NCI-H1436 (cell line): Measurements from ENCODE around the gene KCNMA1.
A peak's percentile ranks its signal among the peaks of the same experiment; 100 is the strongest.
"Not testable (repeated sequence)": the region's sequence is repeated elsewhere in the genome, so short reads cannot be mapped to it uniquely, and the experiment has no call there.

Source experiments
- DNase-seq: peaks from one replicate; lab custom pipeline; 2025; lab: John Stamatoyannopoulos, UW

Gene KCNMA1

DNA sequence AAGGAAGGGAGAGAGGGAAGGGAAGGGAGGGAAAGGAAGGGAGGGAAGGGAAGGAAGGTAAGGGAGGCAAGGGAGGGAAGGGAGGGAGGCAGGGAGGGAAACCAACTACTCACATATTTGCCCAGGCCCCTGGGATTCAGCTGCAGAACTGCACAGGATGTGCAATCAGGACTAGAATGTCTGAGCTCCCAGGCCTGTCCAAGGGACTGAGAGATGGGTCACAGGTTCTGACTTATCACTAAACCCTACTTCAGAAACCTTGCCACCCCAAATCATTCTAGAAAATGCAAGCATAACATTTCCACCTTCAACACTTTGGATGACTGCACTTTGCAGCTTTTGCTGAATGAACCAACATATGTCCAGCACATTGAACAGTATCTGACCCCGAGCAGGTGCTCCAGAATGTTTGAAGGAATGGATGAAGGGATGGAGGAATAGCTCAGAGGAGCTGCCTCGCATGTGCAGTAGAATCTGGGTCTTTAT, 245.3 kb downstream of the KCNMA1 start:
- DNase-seq: no peak

DNA sequence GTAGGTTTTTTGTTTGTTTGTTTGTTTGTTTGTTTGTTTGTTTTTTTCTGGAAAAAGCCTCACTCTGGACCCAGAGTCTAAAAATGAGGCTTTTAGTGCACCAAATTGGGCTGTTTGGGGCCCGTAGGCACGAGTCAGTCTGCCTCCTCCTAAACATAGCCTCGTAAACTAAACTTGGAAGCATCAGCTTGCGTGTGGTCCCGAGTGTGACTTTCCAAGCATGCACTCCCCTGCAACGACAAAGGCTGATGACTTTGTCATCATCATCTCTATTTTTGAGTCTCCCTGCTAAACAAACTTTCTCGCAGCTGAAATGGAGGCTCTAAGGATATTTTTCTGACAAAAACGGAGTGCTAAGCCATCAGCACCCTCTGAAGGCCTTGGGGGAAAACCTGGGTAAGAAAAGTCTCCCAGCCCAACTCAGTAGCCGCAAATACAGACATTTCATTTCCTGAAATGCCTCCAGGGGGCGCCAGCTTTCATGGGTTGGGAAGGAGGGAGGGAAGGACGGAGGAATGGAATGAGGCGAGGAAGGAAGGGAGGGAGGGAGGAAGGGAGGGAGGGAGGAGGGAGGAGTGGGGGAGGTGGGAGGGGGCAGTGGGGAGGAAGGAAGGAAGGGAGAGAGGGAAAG, 245.9 kb downstream of the KCNMA1 start:
- DNase-seq: peak; percentile 68

DNA sequence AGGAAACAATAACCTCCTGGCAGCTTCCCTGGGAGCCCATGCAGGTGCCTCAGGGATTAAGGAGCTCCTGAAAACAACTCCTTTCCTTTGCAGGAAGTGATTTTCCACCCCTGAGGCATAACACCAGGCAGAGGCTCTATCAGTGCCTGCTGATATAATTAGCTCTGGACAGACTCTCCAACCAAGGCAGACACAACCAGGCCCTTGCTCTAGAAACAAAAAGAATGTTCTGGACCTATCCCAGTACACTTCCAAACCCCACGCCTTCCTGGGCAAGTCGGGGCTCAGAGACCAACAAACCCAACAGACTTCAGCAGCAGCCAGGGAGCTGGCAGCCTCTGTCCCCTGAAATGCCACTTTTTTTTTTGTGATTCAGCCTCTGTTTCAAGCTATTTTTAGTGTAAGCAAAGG, 247.1 kb downstream of the KCNMA1 start:
- DNase-seq: no peak

DNA sequence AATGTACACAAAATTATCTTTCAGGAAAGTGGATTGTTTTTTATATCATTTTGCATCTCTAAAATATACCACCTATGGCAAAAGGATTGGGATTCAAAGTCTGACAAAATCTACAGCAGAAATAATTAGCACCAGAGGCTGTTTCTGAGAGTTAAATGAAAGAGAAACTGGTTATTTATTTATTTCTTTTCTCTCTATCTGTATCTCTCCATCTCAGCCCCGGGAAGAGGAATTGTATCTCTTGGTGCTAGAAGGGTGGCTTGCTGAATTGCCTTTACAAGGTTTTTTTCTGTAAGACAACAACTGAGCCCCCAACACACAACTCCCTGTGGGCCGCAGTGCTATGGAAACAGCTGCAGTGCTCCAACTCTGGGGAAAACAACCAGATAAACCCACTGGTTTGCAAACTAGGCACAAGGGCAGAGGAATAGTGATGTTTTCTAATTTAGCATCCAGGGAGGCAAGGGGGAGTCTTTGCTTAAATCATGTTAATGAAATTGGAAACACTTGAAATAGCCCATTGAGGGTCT, 249.0 kb downstream of the KCNMA1 start:
- no peak for DNase-seq

DNA sequence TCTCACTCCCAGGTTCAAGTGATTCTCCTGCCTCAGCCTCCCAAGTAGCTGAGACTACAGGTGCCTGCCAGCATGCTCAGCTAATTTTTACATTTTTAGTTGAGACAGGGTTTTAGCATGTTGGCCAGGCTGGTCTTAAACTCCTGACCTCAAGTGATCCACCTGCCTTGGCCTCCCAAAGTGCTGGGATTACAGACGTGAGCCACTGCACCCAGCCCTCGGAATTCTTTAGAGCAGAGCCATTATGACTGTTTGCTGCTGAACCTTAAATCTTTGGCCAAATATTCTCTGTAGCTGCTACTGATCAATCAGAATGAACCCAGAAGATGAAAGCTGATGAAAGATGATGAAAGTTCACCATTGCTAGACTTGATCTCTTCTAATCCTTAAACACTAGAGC, 249.9 kb downstream of the KCNMA1 start:
- DNase-seq: not testable (repeated sequence)

DNA sequence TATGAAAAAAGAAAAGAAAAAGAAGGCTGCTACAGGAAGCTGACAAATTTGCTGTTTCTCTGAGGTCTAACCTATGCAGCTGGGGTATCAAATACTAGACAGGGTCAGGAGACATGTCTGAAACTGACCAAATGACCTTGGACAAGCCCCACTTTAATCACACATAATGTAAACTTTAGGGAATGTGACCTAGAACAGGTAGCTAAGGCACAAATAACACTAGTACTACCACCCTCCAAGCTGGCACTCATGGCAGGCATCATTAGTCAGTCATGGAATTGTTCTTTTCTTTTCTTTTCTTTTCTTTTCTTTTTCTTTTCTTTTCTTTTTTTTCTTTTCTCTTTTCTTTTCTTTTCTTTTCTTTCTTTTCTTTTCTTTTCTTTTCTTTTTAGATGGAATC, 250.4 kb downstream of the KCNMA1 start:
- no peak for DNase-seq

DNA sequence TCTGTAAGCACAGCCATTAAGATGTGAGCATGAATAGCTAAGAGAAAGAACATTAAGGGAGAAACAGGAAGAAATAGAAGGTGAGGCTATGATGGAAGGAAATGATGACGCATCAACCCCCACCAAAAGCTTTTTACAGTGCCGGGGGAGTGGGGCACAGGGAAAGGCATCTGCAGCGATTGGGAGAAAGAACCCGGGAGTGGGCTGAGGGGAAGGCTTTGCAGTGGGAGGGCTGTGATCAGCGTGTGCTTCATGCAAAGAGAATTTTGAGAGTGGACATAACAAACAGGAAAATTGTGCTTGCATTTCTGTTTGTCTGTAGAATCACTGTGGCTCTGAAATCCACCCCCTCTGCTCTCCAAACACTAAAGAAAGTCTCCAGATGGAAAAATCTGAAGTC, 250.8 kb downstream of the KCNMA1 start:
- no peak for DNase-seq

DNA sequence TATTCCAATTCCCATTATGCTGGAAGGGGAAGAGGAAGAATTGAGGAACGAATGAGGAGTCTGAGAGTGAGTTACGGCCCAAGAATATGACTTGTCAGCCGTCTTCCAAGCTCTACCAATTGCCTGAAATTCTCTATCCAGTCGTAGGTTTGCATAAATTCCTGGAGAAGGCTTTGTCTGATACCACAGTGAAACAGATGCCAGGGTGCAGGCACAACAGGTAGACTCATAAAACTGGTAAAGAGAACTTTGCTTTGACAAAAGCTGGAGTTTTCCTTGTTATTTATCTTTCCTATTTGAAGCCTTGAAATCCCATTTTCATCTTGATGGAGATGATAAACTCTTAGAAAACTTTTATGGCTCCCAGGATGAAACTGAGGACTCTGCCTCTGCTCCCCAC, 251.2 kb downstream of the KCNMA1 start:
- no peak for DNase-seq

DNA sequence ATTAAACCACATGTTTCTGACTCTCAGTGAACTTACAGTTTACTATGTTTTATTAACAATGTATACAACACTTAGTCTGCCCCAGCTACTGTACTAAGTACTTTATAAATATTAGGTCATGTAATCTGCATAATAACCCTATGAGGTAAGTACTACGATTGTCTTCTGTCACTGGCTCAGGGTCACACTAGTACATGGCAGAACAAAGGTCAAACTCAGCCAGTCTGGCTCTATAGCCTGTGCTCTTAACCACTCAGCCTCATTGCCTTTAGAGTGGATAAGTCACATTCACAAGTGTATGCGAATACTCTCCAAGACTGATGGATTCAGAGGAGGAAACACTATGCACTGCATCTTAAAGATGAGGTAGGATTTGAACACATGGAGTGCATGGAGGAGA, 252.3 kb downstream of the KCNMA1 start:
- DNase-seq: no peak

DNA sequence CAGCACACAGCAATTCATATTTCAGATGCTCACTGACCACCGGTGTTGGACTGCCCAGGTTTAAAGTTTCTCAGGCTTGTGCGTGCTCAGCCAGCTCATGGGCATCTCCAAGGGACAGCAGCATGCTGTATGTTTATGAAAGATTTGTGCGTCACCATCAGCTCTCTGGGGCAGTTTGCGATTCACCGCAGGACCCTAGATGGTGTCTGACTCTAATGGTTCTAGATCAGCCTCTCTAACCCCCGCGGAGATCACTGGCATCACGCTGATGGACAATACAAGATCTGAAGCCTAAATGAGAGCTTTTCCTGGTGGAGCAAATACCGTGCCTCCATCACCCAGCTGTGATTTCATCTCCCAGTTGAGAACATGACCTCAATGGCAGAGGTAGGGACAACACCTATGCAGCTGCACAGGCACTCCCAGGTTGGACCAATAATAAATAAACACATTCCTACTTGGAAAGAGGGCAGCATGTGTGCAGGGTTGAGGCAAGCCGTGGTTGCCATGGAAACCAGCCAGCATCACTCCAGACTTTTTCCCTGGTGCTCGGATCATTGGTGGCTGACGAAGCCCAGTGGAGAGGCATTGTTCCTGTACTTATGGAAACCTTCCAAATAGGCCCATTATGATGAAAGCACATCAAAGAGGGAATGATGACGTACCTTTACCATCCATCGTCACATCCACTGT, 253.6 kb downstream of the KCNMA1 start:
- no peak for DNase-seq

DNA sequence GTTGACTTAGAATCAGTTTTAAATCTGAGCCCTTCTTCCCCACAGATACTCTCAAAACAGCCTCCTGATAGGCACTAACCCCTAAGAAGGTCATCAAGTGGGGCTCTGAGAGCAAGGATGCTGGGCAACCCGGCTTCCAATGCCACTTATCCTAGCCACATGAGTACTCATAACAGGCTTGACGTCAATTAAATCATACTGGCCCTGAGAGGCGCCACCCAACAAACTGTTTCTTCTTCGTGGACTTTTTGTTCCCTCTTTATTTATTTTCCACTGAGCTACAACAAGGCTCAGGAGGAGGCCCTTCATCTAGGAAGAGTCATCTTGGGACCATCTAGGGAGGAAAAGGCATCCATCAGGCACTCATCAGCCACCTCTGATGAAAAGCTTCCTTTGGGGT, 255.9 kb downstream of the KCNMA1 start:
- DNase-seq: no peak

DNA sequence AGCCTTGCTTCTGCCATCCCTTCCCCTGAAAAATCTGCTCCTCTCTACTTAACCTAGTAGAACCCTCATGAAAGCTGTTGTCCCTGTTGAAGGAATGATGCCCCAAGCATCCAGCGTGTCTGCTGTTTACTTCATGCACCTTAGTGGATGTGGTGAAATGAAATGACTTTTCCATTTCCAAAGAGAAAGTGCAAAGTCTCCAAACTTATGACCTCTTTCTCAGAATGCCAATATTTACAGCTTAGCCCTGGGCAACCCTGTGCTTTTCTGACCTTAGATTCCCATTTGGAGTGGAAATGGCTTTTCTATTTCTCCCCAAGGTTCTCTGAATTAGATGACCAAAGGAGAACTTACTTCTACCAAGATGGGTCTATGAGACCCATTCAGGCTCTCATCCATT, 256.9 kb downstream of the KCNMA1 start:
- no peak for DNase-seq

DNA sequence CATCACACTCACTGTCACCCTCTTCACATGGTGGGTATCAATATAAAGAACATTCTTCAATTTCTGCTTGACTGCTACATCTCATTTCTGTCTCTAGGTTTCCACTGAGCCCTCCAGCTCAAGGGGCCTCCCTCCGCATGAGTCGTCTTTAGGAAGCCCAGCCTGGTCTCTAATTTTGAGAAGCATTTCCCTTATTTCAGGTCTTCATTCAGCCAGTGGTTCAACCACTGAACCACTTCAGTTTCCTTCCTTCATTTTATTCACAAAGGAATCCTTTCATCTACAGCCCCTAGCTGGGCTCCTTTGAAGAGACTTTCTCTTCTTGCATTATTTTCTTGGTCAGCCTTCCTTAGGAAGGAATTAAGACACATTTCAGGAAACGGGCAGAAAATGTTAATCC, 257.4 kb downstream of the KCNMA1 start:
- DNase-seq: no peak

DNA sequence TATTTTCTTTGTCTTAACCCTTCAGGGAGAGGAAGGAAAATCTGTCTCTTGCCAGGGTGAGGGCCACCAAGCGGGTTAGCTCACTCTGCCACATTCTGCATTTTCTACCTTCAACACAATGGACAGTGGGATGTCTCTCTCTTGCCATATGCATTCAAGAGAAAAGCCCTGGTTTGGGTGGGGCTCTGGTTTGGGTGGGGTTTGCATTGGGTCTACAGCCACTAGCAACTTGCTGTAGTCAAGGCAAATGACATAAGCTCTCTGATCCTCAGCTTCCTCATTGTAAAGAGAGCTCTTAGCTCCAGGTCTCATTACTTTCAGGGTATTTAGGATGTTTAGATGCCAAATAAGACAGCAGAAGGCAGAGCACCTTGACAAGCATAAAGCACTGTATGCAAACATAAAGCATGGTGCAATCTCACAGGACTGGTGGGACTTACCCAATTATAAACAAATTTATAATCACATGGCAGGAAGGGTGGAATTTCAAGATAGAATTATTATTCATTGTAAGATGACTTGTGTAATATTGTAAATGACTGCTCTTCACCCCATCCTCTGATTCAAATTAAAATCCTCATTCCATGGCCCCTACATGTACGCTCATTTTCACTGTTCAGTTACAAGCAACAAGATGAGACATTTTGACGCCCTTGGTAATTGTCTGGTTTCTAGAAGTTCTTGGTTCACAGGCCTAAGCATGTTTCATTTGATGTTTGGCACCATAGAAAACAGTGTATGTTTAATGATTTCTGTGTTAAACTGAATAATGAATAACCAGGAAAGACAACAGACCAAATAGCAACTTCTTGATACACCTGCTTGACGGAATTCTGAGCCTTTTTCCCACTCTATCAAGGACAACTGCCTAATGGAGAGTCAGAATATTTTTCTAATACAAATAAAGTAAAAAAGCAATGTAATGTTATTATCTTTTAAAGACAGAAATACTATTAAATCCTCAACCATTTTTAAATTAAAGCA, 258.9 kb downstream of the KCNMA1 start:
- no peak for DNase-seq

DNA sequence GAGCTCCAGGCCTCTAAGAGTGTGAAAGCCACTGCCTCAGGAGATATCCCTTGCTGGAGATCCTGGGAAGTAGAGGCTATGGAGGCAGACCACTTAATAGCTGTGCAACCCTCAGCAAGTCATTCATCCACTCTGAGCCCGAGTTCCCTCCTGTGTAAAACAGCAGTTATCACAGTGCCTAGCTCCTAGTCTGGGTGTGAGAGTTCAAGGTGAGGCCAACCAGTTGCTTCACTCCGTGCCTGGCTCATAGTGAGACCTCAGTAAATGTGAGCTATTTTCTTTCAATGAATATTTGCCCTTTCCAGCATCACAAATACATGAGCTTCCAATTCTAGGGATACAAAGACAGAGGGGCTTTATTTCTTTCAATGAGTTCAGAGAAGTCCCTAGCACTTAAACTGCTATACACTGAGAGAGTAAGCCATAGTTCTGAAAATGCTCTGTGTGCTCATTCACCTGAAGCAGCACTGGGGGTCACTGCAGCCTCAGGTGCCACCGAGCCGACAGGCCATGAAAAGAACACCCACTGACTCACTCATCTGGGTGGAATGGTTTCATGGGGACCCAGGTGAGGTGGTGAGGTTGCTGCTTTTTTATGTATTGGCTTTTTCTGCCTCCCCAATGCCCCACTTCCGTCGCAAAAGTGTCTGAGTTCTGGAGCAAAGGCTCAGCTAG, 259.8 kb downstream of the KCNMA1 start:
- no peak for DNase-seq

DNA sequence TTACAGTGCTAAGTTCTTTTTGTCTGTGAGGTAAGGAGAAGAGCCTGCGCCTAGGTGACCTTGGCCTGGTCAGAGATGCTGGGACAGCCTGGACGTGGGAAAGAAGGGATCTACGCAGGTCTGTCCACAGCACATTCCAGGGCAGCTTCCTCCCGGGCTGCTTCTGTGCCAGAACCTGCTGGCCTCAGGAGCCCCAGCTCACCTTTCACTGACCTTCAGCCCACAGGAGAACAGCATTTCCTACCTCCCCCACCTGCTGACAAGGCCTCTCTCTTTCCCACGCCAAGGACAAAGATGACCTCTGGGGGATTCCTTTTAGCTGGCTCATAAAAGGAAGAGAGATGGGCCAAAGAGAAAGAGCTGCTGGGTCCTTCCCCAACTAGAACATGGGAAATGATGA, 260.6 kb downstream of the KCNMA1 start:
- DNase-seq: no peak

DNA sequence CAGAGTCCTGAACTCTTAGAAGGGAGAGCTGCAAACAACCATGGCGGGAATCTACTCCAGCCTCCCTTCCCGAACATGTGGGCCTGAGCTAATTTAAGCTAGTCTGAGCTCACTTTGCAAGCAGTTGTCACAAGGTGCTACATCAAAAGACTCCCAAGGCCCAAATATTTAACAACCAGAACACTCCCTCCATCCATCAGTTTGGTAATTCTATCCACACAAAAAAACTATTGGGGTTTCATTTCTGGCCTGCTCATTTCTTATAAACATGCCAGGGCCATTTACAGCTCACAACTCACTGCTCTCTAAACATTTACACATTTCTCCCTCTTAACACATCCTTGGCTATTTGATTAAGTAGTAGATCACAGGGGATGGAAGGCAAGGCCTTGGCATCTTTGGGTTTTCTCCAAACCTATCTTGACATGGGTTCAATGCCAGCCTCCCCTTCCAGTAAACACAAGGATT, 263.4 kb downstream of the KCNMA1 start:
- DNase-seq: no peak

DNA sequence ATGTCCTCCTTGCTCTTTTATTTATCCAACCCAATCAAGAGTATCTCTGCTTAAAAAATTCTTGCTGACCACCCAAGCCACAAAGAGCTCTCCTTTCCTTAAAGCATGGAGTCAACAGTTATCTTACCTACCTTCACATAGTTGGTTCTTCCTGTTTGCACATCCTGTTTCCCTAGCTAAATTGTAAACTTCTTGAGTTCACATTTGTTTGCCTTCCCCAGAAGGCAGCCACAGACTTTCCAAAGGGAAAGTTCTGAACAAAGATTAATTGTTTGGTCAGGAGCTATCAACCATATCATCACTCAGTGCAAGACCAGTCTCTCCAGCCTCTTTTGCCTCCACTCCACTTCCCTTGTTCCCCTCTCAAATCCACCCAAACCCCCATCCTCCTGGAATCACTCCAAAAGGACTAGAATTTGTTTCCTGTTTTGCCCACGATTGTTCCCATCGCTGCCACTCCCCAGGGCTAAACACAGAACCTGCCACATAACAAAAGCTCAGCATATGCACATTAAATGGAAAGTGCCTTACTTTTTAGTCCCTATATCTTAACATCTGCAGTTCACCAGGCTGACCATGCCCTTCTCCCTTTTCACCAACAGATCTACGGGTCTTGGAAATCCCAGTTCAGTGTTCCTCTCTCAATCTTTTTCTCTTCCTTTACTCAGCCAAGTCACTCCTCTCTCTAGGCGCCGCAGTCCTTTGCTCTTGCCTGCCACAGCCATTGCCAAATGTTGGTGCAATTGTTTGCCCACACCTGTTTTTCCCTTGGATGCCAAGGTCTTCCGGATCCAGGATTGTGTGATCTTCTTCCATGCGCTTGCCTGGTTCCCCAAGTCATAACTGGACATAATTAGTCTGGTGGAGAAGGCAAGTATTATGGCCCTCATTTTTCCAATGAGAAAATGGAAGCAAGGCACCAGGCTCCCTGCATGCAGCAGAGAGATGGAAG, 265.5 kb downstream of the KCNMA1 start:
- no peak for DNase-seq

DNA sequence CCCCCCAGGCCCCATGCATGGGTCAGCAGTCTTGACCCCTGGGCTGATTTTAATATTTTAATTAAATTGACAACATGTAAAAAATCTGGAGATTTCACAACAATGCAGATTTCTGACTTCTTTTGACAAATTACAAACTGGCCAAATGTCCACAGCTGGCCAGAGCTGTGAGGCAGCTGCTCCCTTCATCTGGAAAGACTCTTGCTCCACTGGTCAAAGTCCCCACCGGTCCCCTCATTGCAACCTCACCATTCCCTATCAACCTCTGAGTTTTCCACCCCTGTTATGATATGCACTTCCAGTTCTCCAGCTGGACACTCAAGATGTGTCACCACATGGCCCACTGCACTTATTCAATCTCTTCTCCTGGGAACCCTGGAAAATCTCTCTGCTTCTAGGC, 266.2 kb downstream of the KCNMA1 start:
- no peak for DNase-seq

DNA sequence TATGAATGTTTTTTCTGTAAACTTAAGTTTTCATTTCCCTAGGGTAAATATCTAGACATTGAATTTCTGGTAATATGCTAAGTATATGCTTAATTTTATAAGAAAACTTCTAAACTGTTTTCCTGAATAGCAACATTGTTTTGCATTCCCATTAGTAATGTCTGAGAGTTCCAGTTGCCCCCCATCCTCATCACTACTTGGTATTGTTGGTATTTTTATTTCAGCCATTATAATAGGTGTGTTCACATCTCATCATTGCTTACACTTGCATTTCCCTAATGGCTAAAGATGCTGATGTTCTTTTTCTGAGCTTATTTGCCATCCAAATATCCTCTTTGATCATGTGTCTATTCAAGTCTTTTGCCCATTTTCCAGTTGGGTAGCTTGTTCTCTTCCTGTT, 269.6 kb downstream of the KCNMA1 start:
- DNase-seq: no peak

DNA sequence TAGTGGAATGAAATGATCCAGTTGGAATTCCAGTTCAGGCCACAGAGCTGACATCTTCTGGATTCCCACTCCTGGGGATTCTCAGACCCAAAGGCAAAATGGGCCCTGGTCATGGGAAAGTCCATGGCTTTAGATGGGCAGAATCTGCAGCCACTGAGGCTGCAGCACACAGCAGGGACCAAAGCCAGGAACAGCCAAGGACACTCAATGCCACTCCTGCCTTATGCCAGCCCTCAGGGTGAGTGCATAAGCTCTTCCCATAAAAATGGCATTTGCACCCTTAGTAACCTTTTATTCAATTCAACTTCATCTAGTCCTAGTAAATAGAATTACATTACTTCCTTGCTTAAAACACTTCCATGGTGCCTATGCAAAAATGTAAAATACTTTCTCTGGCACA, 274.4 kb downstream of the KCNMA1 start:
- DNase-seq: no peak
